Right lobe of liver (tissue), 4 donors: Measurements from ENCODE around the gene RFC3.

Experiments used
- POLR2A ChIP-seq: fragments of 450-650 bp; IDR thresholded peaks from one replicate; pipeline ENCODE4 v1.6.1; 2017; ENCODE audit warnings: antibody characterized with exemption, mild to moderate bottlenecking
- TF ChIP-seq, protein P1 (sequence below), 4 donors: fragments of 200-600 bp in 3 of 4; fragments of 450-650 bp in 1 of 4; IDR thresholded peaks; one replicate each; pipeline versions ENCODE4 v1.5.1 to v1.8.0; 2016 to 2022; ENCODE audit warnings: antibody characterized with exemption in 4 of 4, mild to moderate bottlenecking in 2 of 4
- donor health status: DM: no; HTN: no; CAD: no.
- donor health status: DM: no; HTN: no; CAD: no.
- donor health status: DM: no; HTN: yes; CAD: no.

GRCh38 chr13:33865945-33866344, 48.0 kb downstream of the RFC3 start:
- TF ChIP-seq, protein P1, sequence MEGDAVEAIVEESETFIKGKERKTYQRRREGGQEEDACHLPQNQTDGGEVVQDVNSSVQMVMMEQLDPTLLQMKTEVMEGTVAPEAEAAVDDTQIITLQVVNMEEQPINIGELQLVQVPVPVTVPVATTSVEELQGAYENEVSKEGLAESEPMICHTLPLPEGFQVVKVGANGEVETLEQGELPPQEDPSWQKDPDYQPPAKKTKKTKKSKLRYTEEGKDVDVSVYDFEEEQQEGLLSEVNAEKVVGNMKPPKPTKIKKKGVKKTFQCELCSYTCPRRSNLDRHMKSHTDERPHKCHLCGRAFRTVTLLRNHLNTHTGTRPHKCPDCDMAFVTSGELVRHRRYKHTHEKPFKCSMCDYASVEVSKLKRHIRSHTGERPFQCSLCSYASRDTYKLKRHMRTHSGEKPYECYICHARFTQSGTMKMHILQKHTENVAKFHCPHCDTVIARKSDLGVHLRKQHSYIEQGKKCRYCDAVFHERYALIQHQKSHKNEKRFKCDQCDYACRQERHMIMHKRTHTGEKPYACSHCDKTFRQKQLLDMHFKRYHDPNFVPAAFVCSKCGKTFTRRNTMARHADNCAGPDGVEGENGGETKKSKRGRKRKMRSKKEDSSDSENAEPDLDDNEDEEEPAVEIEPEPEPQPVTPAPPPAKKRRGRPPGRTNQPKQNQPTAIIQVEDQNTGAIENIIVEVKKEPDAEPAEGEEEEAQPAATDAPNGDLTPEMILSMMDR (IDR thresholded peaks at IDR 0.05) = no peak
- TF ChIP-seq POLR2A = no peak
